Fibroblast of mammary gland (primary cell): ENCODE data around the gene PGLYRP4.

ENCODE experiments used
- DNase-seq: peaks from one replicate; pipeline ENCODE4 v3.0.0-alpha.2; 2010; ENCODE audit warnings: low read depth
- H3K4me3 ChIP-seq: 2 replicates; pipeline ENCODE4 v1.5.1; 2011; ENCODE audit warnings: low read depth, mild to moderate bottlenecking, low read length, moderate library complexity; ENCODE audit not compliant: control insufficient read depth
- CTCF ChIP-seq: conservative IDR thresholded peaks from 2 replicates; pipeline ENCODE4 v1.5.1; 2011; ENCODE audit warnings: low read depth, low read length, inconsistent platforms; ENCODE audit not compliant: control insufficient read depth, insufficient read depth

Gene PGLYRP4

GRCh38 chr1:153366261-153366660, 17.6 kb upstream of the PGLYRP4 start:
- no peak for DNase-seq
- no peak for TF ChIP-seq CTCF
- no peak overlapping the region for H3K4me3 ChIP-seq

DNA sequence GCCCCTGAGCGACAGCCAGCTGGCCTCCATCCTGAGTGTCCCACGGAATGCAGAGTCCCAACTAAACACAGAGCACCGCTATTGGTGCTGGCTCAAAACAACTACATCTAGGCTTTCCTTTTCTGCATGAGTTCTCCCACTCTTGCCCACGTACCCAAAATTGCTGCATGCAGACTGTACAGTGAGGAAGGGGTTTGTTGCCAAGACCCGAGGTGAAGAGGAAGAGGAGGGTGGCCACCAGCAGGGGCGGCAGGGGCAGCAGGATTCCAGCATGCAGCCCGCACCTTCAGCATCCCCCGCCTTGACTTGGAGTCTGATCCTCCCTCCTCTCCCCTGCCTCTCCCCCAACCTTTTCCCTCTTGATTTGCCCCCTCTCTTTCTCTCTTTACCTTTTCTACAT, 17.1 kb upstream of the PGLYRP4 start:
- no peak overlapping the region for H3K4me3 ChIP-seq
- TF ChIP-seq CTCF = no peak
- DNase-seq = no peak

DNA sequence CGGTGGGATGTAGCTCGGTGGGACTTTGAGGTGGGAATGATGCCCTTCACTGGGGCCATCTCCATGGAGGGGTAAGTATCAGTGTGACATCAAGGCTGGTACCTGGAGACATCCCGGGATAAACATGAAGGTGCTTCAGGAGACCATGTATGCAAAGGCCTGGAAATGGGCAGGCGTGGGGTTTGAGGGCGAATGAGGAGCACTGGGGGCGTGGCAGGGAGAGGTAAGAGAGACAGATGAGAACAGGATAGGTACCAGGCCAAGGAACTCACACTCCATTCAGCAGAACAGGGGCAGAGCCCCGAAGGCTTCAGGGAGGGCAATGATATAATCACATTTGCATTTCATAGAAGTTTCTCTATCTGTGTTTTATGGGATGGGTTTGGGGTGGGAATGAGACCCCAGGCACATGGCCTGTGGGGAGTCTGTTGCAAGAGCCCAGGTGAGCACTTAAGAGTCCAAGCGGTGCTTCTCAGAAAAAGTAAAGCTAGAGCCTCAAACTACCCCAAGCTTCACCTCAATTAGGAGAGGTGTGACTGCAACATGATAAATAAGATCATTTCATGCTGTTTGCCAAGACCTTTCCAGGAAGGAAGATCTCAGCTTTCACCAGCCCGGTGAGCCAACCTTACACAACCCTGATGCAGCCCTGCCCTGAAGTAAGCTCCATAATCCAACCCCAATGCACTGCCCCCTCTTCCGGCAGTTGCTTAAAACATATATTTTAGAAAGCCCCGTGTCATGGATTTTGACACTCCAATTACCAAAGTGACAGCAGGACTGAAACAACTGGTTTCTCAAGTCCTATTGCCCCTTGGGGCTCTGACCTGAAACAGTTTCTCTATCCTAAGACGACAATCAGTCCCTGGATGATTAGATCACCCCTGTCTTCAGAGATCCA, 16.4 kb upstream of the PGLYRP4 start:
- no peak overlapping the region for H3K4me3 ChIP-seq
- no peak for DNase-seq
- TF ChIP-seq CTCF = no peak

- TF ChIP-seq CTCF = no peak
- DNase-seq = no peak
- H3K4me3 ChIP-seq = no peak overlapping the region
These were observed 15.5 kb upstream of the PGLYRP4 start for GRCh38 chr1:153364156-153364555.

DNA sequence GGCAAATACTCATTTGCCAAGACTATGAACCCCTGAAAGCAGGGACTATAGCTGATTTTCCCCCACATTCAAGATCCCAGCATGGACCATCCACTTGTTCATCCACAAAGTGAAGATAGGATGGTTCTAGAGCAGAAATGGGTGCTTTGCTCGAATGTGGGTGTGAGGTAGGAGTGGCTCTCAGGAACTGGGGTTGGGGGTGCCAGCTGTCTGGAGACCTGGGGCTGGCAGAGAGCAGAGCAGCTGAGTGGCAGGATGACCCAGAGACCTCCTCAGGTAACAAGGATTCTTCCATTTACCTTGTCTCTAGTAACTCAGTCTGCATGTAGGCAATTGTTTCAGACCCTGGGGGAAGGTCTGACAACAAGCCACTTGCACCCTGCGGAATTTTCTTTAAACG, 15.0 kb upstream of the PGLYRP4 start:
- H3K4me3 ChIP-seq = no peak overlapping the region
- TF ChIP-seq CTCF = no peak
- no peak for DNase-seq

DNA sequence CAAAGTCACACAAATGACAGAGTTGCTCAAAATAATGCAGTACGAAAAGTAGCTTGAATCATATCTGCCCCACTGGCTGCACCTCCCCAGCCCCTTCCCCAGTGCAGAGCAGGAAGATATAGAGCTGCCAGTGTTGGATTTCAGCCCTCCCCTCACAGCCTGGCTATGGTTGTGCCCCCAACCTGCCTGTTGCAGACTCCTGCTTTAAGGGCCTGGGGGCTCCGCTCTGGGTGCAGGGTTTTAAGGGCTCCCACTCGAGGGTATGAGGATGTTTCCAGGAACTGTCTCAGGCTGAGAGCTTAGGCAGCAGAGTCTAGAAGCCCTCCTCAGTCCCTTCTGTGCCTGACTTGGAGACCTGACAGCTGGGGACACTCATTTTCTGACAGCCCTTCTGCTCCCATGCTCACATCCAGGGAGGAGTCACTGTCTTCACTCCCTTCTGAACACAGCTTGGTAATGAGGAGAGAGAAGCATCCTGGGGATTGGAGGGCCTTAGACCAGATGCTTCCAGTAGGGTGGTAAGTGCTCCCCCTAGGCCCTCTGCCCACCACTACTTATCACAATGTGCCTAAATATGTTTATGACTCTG, 13.6 kb upstream of the PGLYRP4 start:
- TF ChIP-seq CTCF = no peak
- no peak overlapping the region for H3K4me3 ChIP-seq
- no peak for DNase-seq
